Activated CD8-positive, alpha-beta memory T cell treated with anti-CD3 and anti-CD28 coated beads for 36 hours (primary cell): ENCODE results near the gene ZNF606. TPM values are rescaled to one million over a fixed set of nuclear protein-coding genes. Genes with fewer than 3 reads are reported as not detected.

ENCODE experiments used
- CTCF ChIA-PET: fragments of 350-600 bp; sonication (Branson Sonifier 250); formaldehyde crosslinking; loops from one replicate; lab custom pipeline; 2021; ENCODE audit warnings: antibody characterized with exemption; lab: Charles Lee
- POLR2A ChIA-PET: fragments of 350-600 bp; sonication (Branson Sonifier 250); formaldehyde crosslinking; loops from one replicate; lab custom pipeline; 2021; ENCODE audit warnings: antibody characterized with exemption; lab: Charles Lee
- total RNA-seq, 2 experiments: library from RNA; stranded (reverse); gene quantifications; one replicate each; pipeline ENCODE4 v1.2.3, GENCODE V29; 2021

ZNF606 gene
- total RNA-seq = 1 to 10 TPM; 6.3 to 6.6 TPM

DNA sequence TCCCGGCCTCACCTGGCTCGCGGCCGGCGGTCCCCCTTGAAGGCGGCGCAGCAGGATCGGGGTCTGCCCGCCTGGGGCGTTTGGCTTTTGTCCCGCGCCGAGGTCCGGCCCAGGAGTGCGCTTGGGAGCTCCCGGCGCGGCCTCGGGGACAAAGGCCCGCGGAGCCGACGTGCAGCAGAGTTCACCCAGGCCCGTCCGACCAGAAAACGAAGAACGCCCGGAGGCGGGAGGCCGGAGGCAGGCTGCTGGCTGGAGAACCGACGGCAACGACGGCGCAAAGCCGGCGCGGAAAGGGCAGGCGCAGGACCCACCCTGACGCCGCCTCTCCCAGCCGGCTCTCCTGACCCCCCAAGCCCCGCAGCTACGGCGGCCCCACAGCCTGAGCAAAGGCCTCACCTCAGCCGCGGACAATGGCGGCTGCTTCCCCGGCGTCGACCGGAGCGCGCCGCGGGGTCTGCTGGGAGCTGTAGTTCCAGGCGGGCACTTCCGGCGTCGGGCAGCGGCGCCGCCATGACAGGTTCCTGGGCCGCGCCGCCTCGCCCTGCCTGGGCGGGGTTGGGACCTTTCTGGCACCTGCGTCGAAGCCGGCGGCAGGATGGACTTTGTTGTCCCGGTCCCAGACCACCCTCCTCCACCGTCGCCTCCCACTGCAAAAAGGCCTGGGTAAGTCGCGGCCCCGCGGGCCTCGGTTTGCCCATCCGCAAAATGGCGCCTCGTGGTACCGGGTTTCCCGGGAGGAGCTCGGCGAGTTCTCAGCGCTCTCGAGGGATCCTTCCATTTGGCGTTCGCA lies at the start of gene ZNF606:
ZNF606 (minus strand) TSS at position 437 of the 790 bp plus-strand sequence. CDS start 1,501 bp downstream, outside the sequence.
- CTCF ChIA-PET = interaction anchor here (0.6 to 1.3 kb wide), 5 partner anchors 19 to 321 kb away, joined by 3 to 5 read pairs (median 3); partner anchors contain the start of genes ZNF154 and ZNF551
- POLR2A ChIA-PET = interaction anchor here (0.7 to 1.0 kb wide), 2 partner anchors 86 to 148 kb away, joined by 3 read pairs; partner anchors contain the start of gene ZNF329

DNA sequence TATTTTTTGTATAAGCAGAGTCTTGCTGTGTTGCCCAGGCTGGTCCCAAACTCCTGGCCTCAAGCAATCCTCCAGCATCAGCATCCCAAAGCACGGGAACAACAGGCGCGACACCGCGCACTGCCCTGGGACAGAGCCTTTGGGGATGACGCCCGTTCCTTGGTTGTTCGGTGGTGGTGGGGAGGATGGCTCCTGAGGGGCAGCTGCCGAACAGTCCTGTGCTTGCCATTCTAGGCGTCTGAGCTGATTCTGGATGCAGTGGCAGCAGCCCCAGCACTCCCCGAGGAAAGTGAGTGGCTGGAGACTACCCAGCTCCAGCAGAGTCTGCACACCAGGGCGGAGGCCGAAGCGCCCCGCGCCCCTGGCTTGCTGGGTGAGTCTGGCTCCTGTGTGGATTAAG lies 49.6 kb upstream of the ZNF606 start:
- ChIA-PET CTCF (no interaction called here), POLR2A (no interaction called here)

DNA sequence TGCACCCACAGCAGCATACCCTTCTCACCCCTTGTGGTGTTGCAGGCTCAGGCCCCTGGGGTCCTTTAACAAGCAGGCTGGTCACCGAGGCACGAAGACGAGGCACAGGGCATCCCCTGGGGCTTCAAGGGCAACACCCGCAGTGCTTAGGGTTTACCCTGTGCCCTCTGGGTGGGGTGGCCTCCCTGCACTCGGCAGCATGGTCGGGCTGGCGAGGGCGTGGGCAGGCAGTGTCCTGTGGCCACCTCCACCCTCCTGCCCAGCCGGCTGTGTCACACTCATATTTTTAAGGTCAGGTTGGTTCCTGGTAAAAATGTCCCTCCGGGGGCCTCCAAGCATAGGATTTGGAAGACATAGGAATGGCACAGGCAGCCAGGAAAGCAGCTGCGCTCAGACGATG lies 45.1 kb upstream of the ZNF606 start:
- POLR2A ChIA-PET = no interaction called here
- CTCF ChIA-PET = no interaction called here

DNA sequence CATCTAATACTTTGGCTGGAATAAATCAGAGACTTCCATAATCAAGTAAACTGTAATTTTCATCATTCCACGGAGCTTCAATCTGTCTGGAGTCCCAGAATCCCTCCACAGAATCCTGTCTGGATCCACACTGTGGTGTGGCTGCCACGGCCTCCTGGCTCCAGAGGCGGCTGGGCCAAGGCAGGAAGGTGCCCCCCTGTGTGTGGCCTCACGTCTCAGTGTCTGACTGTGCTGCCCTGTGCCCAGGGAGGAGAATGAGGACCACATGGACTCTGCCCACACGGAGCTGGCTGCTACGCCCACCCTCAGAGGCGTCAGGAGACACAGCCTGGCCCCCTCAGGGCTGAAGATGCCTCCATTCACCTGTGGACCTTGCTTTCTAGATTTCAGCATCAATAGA lies 44.2 kb upstream of the ZNF606 start:
- POLR2A ChIA-PET = no interaction called here
- CTCF ChIA-PET = no interaction called here

DNA sequence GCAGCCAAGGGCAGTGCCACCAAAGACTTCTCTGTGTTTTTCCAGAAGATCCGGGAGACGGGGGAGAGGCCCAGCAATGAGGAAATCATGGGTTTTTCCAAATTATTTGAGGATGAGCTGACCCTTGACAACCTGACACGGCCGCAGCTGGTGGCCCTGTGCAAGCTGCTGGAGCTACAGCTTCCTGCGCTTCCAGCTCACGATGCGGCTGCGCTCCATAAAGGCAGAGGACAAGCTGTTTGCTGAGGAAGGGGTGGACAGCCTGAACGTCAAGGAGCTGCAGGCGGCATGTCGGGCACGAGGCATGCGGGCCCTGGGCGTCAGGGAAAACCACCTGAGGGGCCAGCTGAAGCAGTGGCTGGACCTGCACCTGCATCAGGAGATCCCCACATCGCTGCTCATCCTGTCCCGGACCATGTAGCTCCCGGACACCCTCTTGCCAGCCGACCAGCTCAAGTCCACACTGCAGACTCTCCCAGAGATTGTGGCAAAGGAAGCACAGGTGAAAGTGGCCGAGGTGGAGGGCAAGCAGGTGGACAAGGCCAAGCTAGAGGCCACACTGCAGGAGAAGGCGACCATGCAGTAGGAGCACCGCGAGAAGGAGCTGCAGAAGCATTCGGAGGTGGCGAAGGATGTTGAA lies 42.9 kb upstream of the ZNF606 start:
- CTCF ChIA-PET = no interaction called here
- POLR2A ChIA-PET = no interaction called here

DNA sequence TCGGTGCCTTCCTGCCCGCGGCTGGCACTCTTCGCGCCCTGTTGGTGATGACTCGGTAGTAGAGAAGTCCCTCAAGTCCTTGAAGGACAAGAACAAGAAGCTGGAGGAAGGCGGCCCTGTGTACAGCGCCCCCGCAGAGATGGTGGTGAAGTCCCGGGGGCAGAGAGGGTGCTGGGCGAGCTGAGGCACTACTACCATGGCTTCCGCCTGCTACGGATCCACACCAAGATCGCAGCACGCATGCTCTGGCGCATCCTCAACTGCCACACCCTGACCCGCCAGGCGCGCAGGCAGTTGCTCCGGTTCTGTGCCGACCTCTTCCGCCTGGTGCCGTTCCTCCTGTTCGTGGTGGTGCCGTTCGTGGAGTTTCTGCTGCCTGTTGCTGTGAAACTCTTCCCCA lies 42.3 kb upstream of the ZNF606 start:
- ChIA-PET CTCF (no interaction called here), POLR2A (no interaction called here)

DNA sequence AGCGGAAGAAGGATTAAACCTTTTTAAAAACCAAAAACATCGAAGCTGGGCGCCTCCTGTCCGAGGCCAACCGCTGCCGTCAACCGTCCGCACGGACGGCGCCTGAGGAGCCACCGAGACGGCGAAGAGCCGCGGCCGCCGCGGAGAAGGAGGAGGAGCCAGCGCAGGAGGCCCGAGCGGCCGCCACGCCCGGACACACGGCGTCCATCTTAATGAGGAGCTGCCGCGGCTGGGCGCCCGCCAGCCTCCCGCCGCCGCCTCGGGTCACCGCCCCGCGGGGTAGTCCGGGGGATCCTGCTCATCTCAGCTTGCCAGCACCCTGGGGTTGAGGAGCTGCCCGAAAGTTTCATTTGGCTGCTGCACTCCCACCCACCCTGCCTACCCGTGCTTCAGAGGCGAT lies 41.8 kb upstream of the ZNF606 start:
- ChIA-PET POLR2A (no interaction called here), CTCF (interaction anchor here (0.6 kb wide), 1 partner anchor 32 kb away, joined by 3 read pairs; no protein-coding TSS in a partner anchor)

DNA sequence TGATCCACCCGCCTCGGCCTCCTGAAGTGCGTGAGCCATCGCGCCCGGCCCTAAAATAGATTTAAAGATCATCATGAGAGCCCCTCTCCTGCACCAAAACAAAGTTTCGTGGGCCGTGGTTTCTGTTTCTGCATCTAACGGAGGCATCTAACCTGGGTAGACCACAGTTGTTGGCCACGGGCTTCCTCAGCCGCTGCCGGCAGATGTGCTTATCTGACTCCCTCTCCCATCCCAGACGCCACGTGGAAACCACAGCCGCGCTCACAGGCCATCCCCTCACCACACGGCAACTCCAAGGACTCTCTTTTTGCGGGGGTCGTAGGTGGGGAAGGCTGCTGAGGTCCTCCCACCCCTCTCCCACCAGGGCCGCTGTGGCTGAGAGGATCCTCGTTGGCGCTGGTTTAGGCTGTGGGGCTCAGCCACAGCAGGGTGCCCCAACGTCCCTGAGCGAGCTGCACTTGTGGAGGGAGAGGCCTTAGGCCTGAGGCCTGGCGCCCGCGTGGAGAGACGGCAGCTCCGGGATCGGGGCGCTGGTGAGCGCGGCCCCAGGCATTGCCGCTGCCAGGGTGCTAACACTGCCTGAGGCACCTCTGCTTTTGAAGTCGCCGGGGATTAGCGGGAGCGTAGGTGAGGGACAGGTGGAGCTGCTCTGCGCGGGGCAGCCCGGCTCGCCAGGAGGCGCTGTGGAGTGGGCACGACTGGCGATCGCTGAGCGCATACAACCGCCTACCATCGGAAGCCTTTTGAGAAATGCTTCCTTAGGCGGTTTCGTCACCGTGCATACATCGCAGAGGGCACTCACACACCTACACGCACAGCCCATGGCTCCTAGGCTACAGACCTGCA lies 40.1 kb upstream of the ZNF606 start:
- CTCF ChIA-PET = no interaction called here
- POLR2A ChIA-PET = no interaction called here

DNA sequence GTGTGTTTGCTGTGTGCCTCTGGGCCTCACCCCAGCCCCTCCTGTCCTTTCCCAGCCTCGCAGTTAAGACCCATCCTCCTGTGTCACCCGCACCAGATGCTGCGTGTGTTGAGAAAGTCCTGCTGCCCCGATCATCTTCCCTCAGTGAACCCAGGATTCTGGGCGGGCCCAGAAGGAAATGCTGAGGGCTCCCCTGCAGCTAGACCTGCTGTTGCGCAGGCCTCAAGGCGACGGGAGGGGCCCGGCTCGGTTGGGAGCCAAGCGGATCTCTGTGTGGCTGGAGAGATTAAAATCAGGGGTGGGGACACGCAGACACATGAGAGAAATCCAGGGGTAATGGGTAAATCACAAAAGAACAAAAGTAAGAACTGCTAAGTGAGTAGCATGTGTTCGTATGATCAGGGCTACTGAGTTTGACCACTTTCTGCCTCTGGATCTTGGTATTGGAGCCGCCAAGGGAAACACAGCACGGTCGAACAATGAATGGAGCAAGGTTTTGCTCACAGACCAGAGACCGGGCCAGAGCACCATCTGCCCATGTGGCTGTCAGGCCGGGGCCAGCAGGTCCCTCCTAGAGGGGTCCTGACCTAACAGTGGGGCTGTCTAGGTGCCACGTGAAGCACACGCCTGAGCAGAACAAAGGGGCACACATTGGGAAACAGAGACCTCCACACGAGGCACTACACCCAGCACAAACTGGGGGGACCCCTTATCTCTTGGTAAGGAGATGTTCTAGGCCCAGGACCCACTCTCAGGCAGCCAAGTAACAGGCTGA lies 38.3 kb upstream of the ZNF606 start:
- CTCF ChIA-PET = no interaction called here
- POLR2A ChIA-PET = no interaction called here

DNA sequence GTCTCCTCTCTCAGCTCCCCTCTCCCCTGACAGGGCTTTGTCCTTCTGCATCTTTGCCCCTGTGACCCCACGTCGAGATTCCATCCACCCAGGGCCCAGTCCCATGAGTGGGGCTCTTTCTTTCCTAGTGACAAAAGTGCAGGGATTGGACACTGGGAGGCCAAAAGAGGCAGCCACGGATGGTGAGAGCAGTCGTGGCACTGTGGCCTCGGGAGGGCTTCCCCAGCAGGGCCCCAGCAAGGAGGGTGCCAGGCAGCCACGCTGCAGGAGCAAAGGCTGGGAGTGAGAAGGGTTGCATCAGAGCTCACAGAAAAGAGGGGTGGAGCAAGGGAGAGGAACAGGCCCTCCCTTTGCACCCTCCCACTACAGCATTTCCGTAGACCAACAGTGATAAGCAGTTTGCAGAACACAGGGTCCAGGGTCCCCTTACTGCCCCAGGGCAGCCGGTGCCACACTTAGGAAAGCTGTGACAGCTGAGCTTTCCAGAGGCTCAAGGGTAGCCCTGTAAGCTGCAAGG lies 36.1 kb upstream of the ZNF606 start:
- POLR2A ChIA-PET = no interaction called here
- CTCF ChIA-PET = no interaction called here

DNA sequence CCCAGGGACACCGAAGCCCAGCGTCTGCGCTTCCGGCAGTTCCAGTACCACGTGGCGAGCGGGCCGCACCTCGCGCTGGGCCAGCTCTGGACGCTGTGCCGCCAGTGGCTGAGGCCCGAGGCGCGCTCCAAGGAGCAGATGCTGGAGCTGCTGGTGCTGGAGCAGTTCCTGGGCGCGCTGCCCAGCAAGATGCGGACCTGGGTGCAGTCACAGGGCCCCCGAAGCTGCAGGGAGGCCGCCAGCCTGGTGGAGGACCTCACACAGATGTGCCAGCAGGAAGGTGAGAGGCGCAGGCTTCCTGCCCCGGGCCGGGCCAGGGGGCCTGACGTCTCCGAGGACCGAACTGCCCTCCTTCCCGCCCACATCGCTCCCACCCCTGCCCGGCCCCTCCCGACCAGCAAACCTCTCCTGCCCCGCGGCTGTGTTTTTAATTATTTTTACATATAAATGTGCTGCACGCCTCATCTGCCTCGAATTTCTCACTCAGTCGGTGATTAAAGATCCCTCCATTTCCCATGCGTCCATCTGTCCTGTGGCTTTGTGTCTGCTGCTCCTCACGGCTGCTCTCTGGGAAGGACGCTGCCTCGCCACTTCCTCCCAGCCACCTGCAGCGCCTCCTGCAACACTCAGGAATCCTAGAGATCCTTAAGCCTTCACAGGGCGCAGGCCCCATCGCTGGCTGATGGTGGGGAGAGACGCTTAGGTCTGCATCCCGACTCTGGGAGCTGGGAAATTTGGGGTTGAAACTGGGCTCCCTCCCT lies 35.5 kb upstream of the ZNF606 start:
- POLR2A ChIA-PET = no interaction called here
- CTCF ChIA-PET = no interaction called here

DNA sequence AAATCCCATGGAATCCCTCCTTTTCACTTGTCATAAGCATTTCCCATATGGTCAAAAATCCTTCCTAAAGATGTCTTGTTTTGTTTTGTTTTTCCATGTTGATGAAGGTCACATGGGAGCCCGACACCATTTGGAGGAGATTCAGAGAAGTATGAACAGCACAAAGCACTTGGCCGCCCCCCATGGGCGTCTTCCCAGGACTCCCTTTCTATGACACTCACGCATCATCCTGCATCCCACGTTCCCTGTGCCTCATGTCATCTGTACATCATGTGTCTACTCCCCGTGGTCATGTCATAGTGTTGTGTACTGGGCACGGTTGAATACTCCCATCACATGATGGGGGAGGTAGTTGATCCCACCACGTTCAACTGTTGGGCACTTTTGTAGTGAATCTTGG lies 33.2 kb upstream of the ZNF606 start:
- POLR2A ChIA-PET = no interaction called here
- CTCF ChIA-PET = no interaction called here

DNA sequence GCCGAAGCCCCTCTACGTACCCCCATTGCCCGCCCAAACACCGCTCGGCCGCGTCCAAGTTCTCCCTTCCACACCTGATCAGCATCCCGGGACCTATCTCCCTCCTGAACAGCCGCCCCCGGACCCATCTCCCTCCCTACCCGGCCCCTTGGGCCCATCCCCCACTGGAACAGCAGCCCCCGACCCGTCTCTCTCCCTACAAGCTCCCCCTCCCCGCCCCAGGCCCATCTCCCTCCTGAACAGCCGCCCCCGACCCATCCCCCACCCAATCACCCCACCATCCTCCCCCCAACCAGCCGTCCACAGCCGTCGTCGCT lies 31.8 kb upstream of the ZNF606 start:
- ChIA-PET POLR2A (no interaction called here), CTCF (no interaction called here)

DNA sequence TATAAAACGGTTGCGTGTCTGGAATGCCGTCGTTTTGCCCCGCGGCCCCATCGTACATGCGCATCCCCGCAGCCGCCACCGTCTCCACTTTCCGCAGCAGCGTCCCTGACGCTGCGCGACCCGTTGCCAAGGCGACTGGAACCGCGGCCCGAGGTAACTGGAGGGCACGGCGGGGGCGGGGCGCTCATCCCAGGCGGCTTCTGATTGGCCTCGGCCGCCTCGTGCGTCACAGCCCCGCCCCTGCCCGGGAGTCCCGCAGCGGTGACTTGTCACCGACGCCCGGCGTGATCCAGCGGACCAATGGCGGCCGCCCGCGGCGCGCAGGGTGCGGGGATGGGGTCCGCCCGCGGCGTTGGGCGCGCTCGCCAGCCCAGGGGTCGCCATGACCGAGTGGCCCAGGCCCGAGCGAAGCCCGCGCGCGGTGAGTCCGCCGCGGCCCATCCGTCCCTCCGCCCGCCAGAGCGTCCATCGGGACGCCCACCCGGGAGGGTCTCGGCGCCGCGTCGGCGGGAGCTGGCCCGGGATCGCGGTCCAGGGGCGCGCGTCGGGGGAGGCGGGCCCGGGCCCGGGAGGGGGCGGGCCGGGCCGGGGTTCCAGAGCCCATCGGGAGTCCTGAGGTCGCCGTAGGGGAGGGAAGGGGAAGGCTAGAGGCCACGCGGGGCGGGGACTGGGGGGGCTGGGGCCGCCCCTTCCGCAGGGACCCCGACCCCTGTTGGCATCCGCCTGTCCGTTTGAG lies 31.3 kb upstream of the ZNF606 start, which contains the start of gene ZSCAN1:
ZSCAN1 (plus strand) TSS at position 285 of the 736 bp plus-strand sequence. CDS start 3,812 bp downstream, outside the sequence.
- CTCF ChIA-PET = no interaction called here
- POLR2A ChIA-PET = no interaction called here

DNA sequence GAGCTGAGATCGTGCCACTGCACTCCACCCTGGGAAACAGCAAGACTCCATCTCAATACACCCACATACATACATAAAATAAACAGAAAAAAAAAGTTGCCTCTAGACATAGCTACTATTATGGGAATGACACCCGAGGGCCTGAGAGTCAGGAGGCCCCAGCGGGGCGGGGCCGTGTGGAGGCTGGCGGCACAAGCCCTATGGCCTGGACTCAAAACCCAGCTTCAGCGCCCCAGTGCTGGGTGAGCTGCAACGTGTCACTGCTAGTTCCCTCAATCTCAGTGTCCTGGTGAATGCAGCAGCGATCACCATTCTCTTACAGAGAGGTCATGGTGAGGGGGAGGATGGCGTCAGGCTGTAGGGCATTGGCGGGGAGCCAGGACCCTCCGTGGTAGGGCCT lies 22.0 kb upstream of the ZNF606 start:
- ChIA-PET CTCF (interaction anchor here (1.1 kb wide), 1 partner anchor 131 kb away, joined by 3 read pairs; no protein-coding TSS in a partner anchor), POLR2A (no interaction called here)

DNA sequence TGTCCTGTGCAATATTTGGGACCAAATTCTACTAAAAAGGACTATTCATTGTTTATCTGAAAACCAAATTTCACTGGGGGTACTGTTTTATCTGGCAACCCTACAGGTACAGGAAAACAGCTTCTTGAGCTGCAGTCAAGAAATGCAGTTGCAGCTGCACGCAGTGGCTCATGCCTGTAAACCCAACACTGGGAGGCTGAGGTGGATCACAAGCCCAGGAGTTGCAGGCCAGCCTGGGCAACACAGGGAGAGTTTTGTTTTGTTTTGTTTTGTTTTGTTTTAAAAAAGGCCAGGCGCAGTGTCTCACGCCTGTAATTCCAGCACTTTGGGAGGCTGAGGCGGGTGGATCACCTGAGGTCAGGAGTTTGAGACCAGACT lies 19.7 kb upstream of the ZNF606 start:
- CTCF ChIA-PET = interaction anchor here (0.7 to 1.2 kb wide), 5 partner anchors 8 to 136 kb away, joined by 3 to 4 read pairs (median 4); partner anchors contain the start of gene ZNF329
- POLR2A ChIA-PET = no interaction called here

DNA sequence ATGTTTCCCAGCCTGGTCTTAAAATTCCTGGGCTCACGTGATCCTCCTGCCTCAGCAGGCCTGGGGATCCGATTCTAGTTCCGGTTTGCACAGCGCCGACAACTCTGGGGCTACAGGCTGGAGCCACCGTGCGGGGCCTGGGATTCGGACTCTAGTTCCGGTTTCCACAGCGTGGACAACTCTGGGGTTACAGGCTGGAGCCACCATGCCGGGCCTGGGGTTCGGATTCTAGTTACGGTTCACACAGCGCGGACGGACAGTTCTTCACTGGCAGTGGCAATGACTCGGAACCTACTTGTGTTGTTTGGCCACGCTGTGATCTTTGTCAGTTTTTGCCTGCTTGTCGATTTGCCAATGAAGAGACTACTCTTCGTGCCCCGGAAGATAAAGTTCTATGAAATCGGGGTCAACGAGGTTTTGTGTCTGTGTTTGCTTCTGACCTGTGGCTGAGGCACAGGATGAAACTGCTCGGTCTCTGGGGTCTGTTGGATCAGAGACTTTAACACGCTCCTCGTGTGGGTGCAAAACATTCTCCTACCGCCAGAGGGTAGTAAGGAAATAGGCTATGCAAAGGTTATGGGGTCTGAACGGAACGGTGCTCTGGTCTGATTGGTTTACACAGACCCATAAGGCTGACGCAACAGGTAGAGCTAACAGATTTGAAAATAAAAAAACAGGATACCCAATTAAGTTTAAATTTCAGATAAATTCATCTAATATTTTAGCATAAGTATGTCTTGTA lies 19.1 kb upstream of the ZNF606 start:
- ChIA-PET POLR2A (no interaction called here), CTCF (interaction anchor here (0.7 to 1.2 kb wide), 4 partner anchors 9 to 137 kb away, joined by 3 to 4 read pairs (median 4); no protein-coding TSS in a partner anchor)
